Measurements from ENCODE around the gene CDK17. TPM values are rescaled to one million over a fixed set of nuclear protein-coding genes. Genes with fewer than 3 reads are reported as not detected.

CDK17 gene
- total RNA-seq, 1 donor from 2014 or later, result 112 TPM

DNA sequence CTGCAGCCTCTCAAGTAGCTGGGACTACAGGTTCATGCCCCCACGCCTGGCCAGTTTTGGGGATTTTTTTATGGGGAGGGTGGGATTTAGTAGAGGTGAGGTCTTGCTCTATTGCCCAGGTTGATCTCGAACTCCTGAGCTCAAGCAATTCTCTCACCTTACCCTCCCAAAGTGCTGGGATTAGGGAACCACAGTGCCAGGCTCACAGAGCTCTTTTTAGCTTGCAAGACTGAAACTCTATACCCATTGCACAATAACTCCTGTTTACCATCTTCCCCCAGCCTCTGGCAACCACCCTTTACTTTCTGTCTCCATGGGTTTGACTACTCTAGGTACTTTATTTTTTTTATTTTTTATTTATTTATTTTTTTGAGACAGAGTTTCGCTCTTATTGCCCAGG, 25.7 kb upstream of the CDK17 start:
- TF ChIP-seq, protein P1, sequence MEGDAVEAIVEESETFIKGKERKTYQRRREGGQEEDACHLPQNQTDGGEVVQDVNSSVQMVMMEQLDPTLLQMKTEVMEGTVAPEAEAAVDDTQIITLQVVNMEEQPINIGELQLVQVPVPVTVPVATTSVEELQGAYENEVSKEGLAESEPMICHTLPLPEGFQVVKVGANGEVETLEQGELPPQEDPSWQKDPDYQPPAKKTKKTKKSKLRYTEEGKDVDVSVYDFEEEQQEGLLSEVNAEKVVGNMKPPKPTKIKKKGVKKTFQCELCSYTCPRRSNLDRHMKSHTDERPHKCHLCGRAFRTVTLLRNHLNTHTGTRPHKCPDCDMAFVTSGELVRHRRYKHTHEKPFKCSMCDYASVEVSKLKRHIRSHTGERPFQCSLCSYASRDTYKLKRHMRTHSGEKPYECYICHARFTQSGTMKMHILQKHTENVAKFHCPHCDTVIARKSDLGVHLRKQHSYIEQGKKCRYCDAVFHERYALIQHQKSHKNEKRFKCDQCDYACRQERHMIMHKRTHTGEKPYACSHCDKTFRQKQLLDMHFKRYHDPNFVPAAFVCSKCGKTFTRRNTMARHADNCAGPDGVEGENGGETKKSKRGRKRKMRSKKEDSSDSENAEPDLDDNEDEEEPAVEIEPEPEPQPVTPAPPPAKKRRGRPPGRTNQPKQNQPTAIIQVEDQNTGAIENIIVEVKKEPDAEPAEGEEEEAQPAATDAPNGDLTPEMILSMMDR (IDR thresholded peaks at IDR 0.05; ENCODE audit: unreplicated experiment), result no peak
- H3K4me1 Mint-ChIP-seq (ENCODE audit: unreplicated experiment), result peaks cover 13% of the 10 kb centered on the region
- no peak overlapping the region for H3K27ac Mint-ChIP-seq (ENCODE audit: unreplicated experiment)
- no peaks in the 10 kb centered on the region for H3K27me3 Mint-ChIP-seq (ENCODE audit: unreplicated experiment)
- no peaks in the 10 kb centered on the region for H3K36me3 Mint-ChIP-seq (ENCODE audit: low read depth, unreplicated experiment)
- DNase-seq (ENCODE audit: low spot score), result no peak
- H3K4me3 Mint-ChIP-seq (ENCODE audit: unreplicated experiment), result no peak overlapping the region
- no peaks in the 10 kb centered on the region for H3K9me3 Mint-ChIP-seq (ENCODE audit: unreplicated experiment)

- no peak for DNase-seq (ENCODE audit: low spot score)
- Mint-ChIP-seq H3K4me3 (ENCODE audit: unreplicated experiment) (no peak overlapping the region), H3K27ac (ENCODE audit: unreplicated experiment) (no peak overlapping the region), H3K36me3 (ENCODE audit: low read depth, unreplicated experiment) (no peaks in the 10 kb centered on the region), H3K4me1 (ENCODE audit: unreplicated experiment) (peaks cover 13% of the 10 kb centered on the region), H3K27me3 (ENCODE audit: unreplicated experiment) (no peaks in the 10 kb centered on the region), H3K9me3 (ENCODE audit: unreplicated experiment) (no peaks in the 10 kb centered on the region)
- TF ChIP-seq, protein P1 (IDR thresholded peaks at IDR 0.05; ENCODE audit: unreplicated experiment), result no peak
Observed at GRCh38 chr12:96425321-96425720, 25.1 kb upstream of the CDK17 start.

DNA sequence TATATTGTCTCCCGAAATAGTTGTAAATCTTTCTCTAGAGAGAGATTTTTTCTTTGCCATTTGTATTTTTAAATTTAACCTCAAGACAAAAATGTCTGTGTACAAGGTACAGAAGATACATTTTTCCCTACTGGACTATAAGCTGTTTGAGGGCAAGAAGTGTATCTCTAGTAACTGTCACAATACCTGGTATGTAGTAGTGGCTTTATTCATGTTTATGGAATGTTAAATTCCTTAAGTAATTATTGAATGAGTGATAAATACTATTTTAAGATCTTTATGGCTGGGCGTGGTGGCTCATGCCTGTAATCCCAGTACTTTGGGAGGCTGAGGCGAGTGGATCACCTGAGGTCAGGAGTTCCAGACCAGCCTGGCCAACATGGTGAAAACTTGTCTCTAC, 24.4 kb upstream of the CDK17 start:
- no peaks in the 10 kb centered on the region for H3K27me3 Mint-ChIP-seq (ENCODE audit: unreplicated experiment)
- TF ChIP-seq, protein P1 (IDR thresholded peaks at IDR 0.05; ENCODE audit: unreplicated experiment), result no peak
- H3K36me3 Mint-ChIP-seq (ENCODE audit: low read depth, unreplicated experiment), result no peaks in the 10 kb centered on the region
- H3K9me3 Mint-ChIP-seq (ENCODE audit: unreplicated experiment), result no peaks in the 10 kb centered on the region
- DNase-seq (ENCODE audit: low spot score), result no peak
- H3K27ac Mint-ChIP-seq (ENCODE audit: unreplicated experiment), result no peak overlapping the region
- H3K4me3 Mint-ChIP-seq (ENCODE audit: unreplicated experiment), result no peak overlapping the region
- H3K4me1 Mint-ChIP-seq (ENCODE audit: unreplicated experiment), result peaks cover 13% of the 10 kb centered on the region

DNA sequence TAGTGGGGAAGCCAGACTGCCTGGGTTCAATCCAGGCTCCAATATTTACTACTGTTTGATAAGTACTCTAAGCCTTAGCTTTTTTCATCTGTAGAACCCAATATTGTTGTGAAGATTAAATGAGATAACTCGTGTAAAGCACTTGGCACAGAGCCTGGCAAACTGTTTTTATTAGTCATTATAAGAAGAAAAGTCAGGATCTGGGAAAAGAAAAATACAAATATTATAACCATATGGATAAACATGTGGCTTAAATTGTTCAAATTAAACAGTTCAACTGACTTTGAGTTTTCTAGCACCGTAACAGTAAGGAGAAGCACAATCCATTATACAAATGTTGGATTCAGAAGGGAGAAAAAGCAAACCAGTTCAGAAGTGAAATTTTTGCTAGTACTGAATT, 22.0 kb upstream of the CDK17 start:
- no peaks in the 10 kb centered on the region for H3K27me3 Mint-ChIP-seq (ENCODE audit: unreplicated experiment)
- H3K27ac Mint-ChIP-seq (ENCODE audit: unreplicated experiment), result no peak overlapping the region
- peaks cover 3% of the 10 kb centered on the region for H3K4me1 Mint-ChIP-seq (ENCODE audit: unreplicated experiment)
- TF ChIP-seq, protein P1 (IDR thresholded peaks at IDR 0.05; ENCODE audit: unreplicated experiment), result no peak
- no peak for DNase-seq (ENCODE audit: low spot score)
- H3K4me3 Mint-ChIP-seq (ENCODE audit: unreplicated experiment), result no peak overlapping the region
- no peaks in the 10 kb centered on the region for H3K9me3 Mint-ChIP-seq (ENCODE audit: unreplicated experiment)
- no peaks in the 10 kb centered on the region for H3K36me3 Mint-ChIP-seq (ENCODE audit: low read depth, unreplicated experiment)

- Mint-ChIP-seq H3K4me3 (ENCODE audit: unreplicated experiment) (no peak overlapping the region), H3K27me3 (ENCODE audit: unreplicated experiment) (no peaks in the 10 kb centered on the region), H3K27ac (ENCODE audit: unreplicated experiment) (no peak overlapping the region), H3K36me3 (ENCODE audit: low read depth, unreplicated experiment) (no peaks in the 10 kb centered on the region), H3K4me1 (ENCODE audit: unreplicated experiment) (peaks cover 2% of the 10 kb centered on the region), H3K9me3 (ENCODE audit: unreplicated experiment) (no peaks in the 10 kb centered on the region)
- TF ChIP-seq, protein P1 (IDR thresholded peaks at IDR 0.05; ENCODE audit: unreplicated experiment), result no peak
- no peak for DNase-seq (ENCODE audit: low spot score)
Observed at GRCh38 chr12:96421014-96421413, 20.8 kb upstream of the CDK17 start.
